Measurements from ENCODE around the gene ZBTB7B.

The ZBTB7B gene

DNA sequence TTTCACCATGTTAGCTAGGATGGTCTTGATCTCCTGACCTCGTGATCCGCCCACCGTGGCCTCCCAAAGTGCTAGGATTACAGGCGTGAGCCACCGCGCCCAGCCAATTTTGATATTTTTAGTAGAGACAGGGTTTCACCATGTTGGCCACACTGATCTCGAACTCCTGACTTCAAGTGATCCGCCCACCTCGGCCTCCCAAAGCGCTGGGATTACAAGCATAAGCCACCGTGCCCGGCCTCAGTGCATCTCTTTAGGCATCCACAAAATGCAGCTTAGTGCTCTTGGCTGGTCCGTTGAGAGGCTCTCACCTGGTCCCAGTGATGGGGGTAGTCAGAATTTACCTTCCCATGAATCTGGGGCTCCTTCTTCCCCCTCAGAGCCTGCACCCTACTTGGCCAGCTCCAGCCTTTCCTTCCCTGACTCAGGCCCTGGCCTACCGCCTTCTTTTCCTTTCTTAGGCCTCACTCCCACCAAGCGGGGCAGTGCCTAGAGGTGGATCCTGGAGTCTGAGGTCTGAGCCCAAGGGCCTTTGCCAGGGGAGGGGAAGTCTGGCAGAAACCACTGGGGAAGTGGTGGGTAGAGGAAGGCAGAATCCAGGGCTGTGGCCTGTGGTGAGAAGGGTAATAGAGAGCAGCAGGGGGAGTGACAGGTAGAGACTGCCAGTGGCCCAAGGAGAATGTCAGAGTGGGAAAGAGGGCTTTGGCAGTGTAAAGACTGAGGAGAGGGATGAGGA, 5.5 kb upstream of the ZBTB7B start:
- no peak for DNase-seq (ENCODE audit: low spot score)
- H3K27ac ChIP-seq: peak overlapping the region; percentile 100
- POLR2A ChIA-PET (ENCODE audit: low non-redundant PET): no interaction called here
- TF ChIP-seq, protein P1, sequence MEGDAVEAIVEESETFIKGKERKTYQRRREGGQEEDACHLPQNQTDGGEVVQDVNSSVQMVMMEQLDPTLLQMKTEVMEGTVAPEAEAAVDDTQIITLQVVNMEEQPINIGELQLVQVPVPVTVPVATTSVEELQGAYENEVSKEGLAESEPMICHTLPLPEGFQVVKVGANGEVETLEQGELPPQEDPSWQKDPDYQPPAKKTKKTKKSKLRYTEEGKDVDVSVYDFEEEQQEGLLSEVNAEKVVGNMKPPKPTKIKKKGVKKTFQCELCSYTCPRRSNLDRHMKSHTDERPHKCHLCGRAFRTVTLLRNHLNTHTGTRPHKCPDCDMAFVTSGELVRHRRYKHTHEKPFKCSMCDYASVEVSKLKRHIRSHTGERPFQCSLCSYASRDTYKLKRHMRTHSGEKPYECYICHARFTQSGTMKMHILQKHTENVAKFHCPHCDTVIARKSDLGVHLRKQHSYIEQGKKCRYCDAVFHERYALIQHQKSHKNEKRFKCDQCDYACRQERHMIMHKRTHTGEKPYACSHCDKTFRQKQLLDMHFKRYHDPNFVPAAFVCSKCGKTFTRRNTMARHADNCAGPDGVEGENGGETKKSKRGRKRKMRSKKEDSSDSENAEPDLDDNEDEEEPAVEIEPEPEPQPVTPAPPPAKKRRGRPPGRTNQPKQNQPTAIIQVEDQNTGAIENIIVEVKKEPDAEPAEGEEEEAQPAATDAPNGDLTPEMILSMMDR (conservative IDR thresholded peaks at IDR 0.05; ENCODE audit: low read depth): no peak
- CTCF ChIA-PET: interaction anchor here (0.7 to 5.0 kb wide), 5 partner anchors 20 to 129 kb away, joined by 3 to 22 read pairs (median 3); no protein-coding TSS in a partner anchor

GRCh38 chr1:154998201-154998780, 4.3 kb upstream of the ZBTB7B start:
- no peak for DNase-seq (ENCODE audit: low spot score)
- ChIA-PET CTCF (interaction anchor here (0.6 to 1.1 kb wide), 4 partner anchors 19 to 27 kb away, joined by 3 to 6 read pairs (median 4); no protein-coding TSS in a partner anchor), POLR2A (ENCODE audit: low non-redundant PET) (interaction anchor here (0.6 to 0.7 kb wide), 3 partner anchors 12 to 858 kb away, joined by 3 to 5 read pairs (median 4); no protein-coding TSS in a partner anchor)
- peak overlapping the region; percentile 100 for H3K27ac ChIP-seq
- TF ChIP-seq, protein P1 (conservative IDR thresholded peaks at IDR 0.05; ENCODE audit: low read depth): no peak

DNA sequence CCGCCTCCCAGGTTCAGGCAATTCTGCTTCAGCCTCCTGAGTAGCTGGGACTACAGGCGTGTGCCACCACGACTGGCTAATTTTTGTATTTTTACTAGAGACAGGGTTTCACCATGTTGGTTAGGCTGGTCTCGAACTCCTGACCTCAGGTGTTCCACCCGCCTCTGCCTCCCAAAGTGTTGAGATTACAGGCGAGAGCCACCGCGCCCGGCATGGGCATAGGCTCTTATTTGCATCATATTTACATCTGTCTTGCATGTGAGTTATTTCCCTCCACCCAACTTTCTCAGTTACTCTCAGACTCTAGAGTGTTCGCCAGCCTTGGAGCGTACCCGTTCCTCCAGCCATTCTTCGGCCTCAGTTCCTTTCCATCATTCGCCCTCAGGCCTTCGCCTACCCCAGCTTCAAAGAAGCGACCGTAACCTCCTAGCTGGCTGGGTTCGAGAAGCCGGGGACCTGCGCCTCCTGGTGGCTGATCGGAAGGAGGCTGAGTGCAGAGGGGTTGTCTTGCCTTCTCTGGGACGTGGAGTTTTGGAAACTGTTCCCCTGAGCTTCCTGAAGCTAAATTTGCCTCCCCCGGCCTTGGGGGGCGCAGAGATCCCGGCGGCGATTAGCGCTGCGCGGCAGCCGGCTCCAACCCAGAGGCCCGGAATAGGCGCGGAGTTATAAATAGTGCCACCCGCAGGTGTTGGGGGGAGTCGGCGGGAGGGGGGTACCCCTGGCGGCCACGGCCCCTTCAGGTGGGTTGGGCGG, 3.6 kb upstream of the ZBTB7B start:
- ChIA-PET CTCF (interaction anchor here (0.6 to 1.2 kb wide), 4 partner anchors 14 to 26 kb away, joined by 3 to 6 read pairs (median 4); no protein-coding TSS in a partner anchor), POLR2A (ENCODE audit: low non-redundant PET) (interaction anchor here (0.7 kb wide), 2 partner anchors 11 to 410 kb away, joined by 4 to 5 read pairs; no protein-coding TSS in a partner anchor)
- DNase-seq (ENCODE audit: low spot score): no peak
- TF ChIP-seq, protein P1 (conservative IDR thresholded peaks at IDR 0.05; ENCODE audit: low read depth): peak; percentile 92
- peak overlapping the region; percentile 100 for H3K27ac ChIP-seq

DNA sequence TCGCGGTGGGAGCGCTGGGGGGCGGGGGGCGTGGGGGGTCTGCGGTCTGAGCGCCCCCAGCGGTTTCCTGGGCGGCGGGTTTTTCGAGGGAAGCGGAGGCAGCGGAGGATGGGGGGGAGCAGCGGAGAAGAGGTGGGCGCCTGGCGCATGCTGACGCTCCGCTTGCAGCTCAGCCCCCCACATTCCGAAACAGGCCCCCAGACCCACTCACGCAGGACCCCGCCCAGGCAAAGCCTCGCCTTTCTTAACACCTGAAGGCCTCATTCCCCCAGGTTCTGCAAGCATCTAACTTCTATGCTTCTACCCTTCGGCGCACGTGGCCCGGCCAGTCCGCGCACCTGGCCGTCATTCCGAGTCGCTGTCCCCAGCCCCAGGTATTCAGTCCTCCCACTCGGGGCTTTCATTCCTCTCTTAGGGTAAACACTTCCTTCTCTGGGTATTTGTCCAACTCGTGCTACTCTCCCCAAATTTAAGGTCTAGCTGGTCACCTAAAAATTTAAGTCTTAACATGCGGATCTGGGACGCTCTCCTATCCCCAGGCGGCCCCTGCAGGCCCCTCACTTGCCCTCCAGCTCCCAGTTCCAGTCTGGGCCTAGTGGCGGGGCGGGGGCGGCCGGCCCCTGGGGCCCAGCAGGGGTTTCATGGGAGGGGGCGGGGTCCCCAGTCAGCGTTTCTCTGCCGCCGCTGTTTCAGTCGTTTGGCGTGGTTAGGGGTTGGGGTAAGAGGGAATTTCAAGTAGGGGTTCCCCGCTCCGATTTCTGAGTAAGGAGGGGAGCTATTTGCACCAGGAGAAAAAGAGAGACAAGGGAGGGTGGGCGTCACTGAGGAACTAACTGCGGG, 2.8 kb upstream of the ZBTB7B start:
- peak overlapping the region; percentile 100 for H3K27ac ChIP-seq
- CTCF ChIA-PET: interaction anchor here (0.6 to 1.2 kb wide), 7 partner anchors 10 to 173 kb away, joined by 3 to 6 read pairs (median 4); partner anchors contain the start of gene KRTCAP2
- POLR2A ChIA-PET (ENCODE audit: low non-redundant PET): no interaction called here
- no peak for DNase-seq (ENCODE audit: low spot score)
- TF ChIP-seq, protein P1 (conservative IDR thresholded peaks at IDR 0.05; ENCODE audit: low read depth): no peak

- no peak for DNase-seq (ENCODE audit: low spot score)
- TF ChIP-seq, protein P1 (conservative IDR thresholded peaks at IDR 0.05; ENCODE audit: low read depth): no peak
- CTCF ChIA-PET: interaction anchor here (0.6 to 0.9 kb wide), 4 partner anchors 10 to 173 kb away, joined by 3 to 6 read pairs (median 4); partner anchors contain the start of gene KRTCAP2
- POLR2A ChIA-PET (ENCODE audit: low non-redundant PET): no interaction called here
- H3K27ac ChIP-seq: peak overlapping the region; percentile 100
Measured at GRCh38 chr1:155000411-155000725, 2.2 kb upstream of the ZBTB7B start.
